Glomerular endothelial cell (primary cell): Measurements from ENCODE around the gene SPRYD7. TPM values are rescaled to one million over a fixed set of nuclear protein-coding genes. Genes with fewer than 3 reads are reported as not detected.
"Not testable (repeated sequence)": the region's sequence is repeated elsewhere in the genome, so short reads cannot be mapped to it uniquely, and the experiment has no call there.

ENCODE experiments used
- DNase-seq: peaks from one replicate; pipeline ENCODE4 v3.0.0-alpha.2; 2011; ENCODE audit warnings: low read depth, low spot score; ENCODE audit errors: extremely low read depth
- total RNA-seq: library from RNA; depleted of rRNA; stranded (reverse); fragments of >200 nt; gene quantifications from 2 replicates; pipeline ENCODE4 v1.2.3, GENCODE V29; 2015

The SPRYD7 gene, protein sequence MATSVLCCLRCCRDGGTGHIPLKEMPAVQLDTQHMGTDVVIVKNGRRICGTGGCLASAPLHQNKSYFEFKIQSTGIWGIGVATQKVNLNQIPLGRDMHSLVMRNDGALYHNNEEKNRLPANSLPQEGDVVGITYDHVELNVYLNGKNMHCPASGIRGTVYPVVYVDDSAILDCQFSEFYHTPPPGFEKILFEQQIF
- 6.1 and 7.7 TPM in 2 replicates for total RNA-seq

DNA sequence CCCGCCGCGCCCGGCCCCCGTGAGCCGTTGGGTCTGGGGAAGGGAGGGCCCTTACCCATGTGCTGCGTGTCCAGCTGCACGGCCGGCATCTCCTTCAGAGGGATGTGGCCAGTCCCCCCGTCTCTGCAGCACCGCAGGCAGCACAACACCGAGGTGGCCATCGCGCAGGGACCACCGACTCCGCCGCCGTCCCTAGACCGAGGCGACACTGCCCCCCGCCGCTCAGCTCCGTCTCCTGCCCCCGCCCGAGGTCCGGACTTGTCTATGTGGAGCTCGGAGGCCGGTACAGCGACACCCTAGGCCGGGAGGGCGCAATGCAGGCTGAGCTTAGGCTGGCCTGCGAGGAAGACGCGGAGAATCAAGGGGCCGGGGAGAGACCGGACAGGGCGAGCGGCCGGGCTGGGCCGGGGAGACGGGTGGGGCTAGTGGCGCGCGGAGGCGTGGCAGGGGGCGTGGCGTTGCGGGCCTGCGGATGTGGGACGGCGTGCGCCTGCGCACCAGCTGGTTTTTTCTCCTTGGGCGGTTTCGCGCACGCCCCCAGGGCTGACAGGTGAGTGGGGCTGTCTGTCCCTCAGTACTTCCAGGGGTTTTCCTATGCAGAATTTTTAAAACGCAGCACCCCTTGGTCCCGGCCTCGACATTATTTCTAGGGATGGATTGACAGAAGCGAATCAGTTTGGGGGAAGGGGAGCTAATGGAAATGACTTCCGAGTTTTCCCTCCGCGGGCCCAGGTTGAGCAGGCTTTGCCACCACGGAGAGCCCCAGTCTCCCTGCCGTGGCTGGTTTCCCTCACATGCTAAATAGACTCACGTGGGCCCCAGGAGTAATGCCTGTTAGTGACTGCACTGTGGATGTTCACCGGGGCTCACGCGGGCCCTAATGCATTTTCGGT lies at the start of gene SPRYD7:
Gene SPRYD7, minus strand, starts transcription at position 266 of the 893 bp plus-strand sequence. Its CDS starts 105 bp downstream, at position 161.
- DNase-seq = peak; percentile 70

DNA sequence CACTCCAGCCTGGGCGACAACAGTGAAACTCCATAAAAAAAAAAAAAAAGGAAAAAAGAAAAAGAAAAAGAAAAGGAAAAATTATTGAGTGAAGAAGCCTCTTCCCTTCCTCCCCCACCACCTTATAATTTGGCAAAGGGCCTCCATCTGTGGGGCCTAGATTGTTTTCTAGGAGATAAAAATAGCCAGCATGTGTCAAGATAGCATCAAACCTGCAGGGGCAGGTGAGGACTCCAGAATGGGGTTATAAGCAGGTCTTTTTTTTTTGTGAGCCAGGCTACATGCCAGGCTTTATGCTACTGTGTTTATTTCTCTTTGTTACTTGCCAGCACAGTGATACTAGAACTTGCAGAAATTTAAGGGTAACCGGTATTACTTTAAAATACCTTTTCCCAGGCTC lies 49.0 kb upstream of the SPRYD7 start:
- no peak for DNase-seq

DNA sequence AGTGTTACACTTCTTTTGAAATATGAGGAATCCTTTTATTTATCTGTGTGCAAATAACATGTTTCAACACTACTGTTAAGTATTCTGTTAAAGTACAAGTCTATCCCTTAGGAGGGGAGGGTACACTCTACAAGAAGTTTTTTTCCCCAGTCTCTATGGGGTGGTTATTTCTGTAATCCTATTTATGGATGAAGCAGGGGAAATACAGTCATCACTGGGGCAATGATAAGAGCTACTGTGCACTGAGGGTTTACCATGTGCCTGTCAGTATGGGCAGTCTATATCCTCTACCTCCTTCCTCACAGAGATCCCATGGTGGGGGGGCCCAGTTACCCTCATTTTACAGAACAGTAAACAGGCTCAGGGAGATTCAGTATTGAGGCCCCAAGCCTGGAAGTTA lies 44.1 kb upstream of the SPRYD7 start:
- no peak for DNase-seq

DNA sequence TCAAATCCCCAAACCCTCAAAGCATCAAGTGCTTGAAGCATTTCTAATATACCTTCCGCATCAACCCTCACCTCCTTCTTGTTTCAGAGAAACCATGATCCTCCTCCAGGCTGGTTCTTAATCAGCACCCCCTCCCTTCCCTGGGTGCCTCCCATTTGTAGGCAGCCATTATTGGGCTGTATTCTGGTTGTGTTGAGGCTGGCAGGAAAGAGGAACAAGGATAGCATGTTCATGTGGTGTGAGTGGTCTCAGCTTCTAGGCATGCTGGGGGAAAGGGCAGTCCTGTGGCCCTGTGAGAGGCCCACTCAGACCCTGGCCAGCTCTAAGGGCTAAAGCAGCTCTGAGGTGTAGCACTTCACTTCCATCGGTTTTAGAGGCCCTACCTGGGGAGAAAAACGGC lies 41.9 kb upstream of the SPRYD7 start:
- DNase-seq = no peak

DNA sequence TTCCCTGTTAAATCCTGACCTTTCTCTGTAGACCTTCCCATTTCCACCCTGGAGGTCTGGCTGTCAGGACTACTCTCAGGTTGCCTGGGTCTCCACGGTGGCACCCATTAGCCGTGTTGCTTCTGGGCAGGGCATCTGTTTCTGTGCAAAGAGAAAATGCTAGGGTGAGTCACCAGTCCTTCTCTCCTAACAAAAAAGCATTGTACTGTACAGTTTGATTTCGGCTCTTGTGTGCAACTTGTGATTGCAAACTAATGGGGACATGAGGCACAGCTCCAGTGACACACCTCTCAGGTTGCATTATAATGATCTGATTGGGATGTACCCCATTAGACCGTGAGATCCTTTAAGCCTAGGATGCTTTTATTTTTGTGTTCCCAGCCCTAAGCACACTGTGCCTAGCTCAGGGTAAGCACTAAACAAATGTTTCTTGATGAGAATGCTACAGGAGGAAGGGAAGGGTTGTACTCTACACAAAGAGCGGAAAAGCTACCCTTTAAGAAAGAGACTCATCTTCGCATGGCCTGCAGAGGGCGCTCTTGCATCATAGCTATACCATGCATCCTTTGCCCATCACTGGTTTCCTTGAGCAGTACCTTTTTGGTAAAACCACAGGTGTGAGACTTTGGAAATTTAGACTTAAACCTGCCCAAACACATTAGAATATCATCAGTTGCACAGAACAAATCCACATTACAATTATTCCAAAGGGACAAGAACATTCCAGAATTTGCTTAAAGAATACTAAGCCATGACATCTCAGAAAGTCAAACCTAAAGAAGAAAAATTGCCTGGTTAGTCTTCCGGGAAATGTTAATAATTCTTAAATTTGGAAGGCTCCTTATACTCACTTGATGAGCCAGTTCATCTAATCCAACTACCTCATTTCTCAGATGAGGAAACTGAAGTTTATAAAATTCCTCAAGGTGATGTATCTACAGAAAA lies 40.4 kb upstream of the SPRYD7 start:
- DNase-seq = peak; percentile 63

DNA sequence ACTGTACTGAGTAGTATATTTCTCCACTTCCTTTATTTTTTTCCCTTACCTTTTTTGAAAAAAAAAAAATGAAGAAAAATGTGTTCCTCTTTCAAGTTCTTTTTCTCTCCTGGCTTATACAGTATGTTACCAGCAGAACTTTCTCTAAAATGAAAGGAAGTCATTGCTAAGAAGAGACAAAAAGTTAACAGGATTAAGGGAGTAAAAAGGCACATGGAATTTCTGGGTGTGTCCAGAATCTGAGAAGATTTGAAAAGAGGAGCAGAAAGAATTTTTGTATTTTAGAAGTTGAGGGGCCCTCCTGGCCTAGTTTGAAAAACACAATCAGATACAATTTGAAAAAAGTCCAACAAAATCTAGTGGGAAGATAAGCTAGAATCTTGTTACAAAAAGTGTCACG lies 39.7 kb upstream of the SPRYD7 start:
- no peak for DNase-seq

DNA sequence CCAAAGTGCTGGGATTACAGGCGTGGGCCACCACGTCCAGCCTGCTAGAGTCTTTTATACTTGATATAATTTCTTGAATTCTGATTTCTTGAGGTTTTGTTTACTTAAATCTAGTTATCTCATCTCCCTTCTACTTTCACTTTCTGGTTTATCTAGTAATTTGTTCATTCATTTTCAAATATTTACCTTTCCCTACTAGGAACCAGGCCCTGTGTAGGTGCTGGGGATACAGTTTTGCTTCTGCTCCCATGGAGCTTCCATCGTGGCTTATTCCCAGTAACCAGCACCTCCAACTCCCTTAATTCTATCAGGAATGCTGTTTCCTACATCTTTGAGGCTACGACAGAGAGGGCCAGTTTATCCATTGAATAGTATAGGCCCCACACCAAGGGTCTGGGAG lies 36.6 kb upstream of the SPRYD7 start:
- no peak for DNase-seq

DNA sequence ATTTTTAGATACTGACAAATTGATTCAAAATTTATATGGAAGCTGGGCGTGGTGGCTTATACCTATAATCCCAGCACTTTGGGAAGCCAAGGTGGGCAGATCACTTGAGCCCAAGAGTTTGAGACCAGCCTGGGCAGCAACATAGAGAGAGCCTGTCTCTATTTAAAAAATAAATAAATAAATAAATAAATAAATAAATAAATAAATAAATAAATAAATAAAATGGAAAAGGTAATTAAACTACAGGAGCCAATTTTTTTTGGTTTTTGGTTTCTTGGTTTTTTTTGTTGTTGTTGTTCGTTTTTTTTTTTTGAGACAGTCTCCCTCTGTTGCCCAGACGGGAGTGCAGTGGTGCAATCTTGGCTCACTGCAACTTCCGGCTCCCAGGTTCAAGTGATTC lies 31.3 kb upstream of the SPRYD7 start:
- no peak for DNase-seq

DNA sequence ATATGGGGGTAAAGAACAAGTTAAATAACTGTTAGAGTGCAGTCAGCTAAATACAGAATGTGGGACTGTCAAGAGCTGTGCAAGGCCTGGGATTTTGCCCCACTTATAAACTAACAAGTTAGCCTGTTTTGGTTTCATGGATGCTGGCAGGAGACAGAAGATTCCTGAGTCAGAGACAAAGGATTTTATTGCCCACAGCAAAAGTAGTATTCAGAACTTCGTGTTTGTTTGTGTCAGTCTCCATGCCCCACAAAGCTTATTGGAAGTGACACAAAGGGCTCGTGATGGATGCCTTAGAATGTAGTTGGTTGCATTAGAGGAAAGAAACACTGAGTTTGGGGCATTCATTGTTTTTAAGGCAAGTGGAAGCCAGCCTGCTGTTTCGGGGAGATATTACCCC lies 22.2 kb upstream of the SPRYD7 start:
- no peak for DNase-seq

DNA sequence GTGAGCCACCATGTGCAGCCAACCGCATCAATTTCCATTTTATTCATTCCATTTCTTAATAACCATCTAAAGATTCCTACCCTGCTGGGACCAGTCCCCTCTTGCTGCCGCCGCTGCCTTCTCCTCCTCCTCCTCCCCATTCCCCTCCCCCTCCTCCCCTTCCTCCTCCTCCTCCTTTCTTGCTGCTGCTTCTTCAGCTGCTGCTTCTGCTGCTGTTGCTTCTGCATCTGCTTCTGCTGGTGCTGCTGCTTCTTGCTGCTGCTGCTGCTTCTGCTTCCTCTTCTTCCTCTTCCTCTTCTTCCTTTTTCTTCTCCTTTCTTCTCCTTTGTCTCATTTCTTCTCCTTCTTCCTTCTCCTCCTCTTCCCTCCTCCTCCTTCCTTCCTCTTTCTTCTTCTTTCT lies 20.0 kb upstream of the SPRYD7 start:
- no peak for DNase-seq

DNA sequence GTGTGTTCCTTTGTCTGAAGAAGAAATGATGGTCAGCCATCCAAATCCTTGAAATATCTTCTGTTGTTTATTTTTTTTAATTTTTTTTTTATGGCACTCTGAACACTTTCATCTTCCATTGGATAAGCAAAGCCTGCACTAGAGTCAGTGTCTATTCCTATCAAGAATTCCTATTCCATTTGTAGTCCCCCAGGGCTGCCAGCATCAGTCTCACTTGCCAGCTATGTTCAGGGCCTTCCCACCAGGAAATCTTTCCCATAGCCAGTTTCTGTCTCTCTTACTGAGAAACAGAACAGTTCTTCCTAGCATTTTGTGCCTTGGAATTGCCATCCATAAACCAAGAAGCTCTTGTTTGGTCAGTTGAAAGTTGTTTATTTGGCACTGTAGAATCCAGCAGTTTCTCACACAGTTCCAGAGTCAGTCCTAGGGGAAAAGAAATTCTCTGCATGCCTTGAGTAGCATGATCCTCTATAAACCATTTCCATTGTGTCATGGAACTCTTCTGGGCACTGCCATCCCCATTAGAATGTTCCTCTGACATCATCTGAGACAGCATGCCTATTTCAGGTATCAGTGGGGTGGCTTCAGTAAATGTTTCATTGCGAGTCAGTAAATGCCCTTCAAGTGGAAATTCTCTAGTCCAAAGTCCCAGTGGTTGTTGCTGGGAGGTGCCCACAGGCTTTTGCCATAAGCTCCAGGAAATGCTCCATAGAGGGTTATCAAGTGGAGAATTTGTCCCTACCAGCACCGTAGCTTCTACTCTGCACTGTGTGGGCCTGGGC lies 18.7 kb upstream of the SPRYD7 start:
- DNase-seq = no peak

DNA sequence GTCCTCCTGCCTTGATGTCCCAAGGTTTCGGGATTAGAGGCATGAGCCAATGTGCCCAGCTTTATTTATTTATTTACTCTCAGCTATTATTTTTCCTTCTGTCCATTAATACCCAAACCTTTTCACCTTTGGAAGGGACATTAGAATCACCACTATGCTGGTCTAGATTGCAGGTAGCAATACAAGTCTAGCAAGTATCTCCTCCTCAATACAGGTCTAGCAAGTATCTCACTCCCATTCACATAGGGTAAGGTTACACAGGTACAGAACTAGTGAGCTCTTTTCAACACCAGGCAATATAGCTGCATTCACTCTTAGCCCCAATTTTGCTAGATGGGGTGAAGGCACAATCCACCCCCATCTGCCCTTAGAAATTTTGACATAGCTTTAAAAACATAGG lies 17.4 kb upstream of the SPRYD7 start:
- no peak for DNase-seq

DNA sequence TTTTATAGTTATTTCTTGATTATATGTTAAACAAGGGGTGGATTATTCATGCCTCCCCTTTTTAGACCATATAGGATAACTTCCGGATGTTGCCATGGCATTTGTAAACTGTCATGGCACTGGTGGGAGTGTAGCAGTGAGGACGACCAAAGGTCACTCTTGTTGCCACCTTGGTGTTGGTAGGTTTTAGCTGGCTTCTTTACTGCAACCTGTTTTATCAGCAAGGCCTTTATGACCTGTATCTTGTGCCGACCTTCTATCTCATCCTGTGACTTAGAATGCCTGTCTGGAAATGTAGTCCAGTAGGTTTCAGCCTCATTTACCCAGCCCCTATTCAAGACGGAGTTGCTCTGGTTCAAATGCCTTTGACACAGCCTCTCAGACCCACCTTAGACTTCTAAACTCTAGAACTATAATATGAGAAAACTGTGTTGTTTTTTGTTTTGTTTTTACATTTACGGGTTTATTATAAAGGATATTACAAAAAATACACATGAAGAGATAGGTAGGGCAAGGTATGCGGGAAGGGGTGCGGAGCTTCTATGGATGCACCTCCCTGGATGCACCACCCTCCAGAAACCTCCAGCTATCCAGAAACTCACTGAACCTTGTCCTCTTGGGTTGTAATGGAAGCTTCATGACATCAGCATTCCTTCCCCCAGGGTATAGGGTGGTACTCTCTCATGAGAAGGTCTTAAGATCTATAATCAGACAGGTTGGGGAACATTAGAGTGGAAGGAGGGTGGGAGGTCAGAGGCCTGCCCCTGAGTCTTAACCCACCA lies 15.8 kb upstream of the SPRYD7 start:
- DNase-seq = no peak

DNA sequence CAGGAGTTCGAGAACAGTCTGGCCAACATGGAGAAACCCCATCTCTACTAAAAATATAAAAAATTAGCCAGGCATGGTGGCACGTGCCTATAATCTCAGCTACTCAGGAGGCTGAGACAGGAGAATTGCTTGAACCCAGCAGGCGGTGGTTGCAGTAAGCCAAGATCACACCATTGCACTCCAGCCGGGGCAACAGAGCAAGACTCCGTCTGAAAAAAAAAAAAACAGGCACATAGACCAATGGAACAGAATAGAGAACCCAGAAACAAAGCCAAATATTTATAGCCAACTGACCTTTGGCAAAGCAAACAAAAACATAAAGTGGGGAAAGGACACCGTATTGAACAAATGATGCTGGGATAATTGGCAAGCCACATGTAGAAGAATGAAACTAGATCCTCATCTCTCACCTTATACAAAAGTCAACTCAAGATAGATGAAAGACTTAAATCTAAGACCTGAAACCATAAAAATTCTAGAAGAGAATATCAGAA lies 12.7 kb upstream of the SPRYD7 start:
- DNase-seq = not testable (repeated sequence)

DNA sequence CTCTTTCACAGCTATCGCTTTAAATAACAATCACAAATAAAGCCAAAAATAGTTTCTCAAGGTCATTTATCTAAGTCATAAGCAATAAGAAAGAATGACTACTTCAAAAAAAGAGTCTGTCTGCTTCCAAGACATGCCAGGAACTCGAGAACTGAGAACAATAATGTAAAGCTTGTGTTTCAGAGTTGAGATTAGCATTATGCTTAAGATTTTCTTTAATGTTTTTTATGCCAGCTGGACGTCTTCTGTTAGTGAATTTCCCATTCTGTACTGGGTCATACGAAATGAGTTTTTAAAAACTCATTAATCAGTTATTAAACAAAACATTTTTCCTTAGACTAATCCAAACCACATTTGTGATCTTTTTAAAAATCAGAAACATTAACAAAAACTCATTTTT lies 3.2 kb upstream of the SPRYD7 start:
- no peak for DNase-seq

DNA sequence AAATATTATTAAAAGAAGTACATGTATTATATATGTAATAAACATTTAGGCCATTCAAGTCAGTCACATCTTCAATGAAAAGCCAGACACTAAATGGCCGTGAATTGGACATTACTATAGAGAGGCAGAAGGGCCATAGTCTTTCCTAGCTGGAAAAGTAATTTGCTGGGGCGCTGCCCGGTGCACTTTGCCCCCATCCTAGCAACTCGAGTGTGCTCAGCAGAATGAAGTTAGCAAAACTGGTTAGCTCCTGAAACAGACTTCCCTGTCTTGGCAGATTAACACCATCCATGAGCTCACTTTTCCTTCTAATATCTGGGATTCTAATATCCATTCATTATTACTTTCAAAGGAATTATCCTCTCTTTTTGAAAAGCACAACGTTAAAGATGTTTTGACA lies 2.8 kb upstream of the SPRYD7 start:
- DNase-seq = no peak

DNA sequence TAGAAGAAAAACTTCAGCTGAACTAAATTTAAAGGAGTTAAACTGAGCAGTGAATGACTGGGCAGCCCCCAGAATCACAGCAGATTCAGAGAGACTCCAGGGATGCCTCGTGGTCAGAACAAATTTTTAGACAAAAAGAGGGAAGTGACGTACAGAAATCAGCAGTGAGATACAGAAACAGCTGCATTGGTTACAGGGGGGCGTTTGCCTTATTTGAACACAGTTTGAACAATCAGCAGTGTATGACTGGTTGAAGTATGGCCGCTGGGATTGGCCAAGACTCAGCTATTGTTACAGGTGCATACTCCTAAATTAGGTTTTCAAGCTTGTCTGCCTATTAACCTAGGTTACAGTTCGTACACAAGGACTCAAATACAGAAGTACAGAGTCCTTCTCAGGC lies 2.2 kb upstream of the SPRYD7 start:
- no peak for DNase-seq

DNA sequence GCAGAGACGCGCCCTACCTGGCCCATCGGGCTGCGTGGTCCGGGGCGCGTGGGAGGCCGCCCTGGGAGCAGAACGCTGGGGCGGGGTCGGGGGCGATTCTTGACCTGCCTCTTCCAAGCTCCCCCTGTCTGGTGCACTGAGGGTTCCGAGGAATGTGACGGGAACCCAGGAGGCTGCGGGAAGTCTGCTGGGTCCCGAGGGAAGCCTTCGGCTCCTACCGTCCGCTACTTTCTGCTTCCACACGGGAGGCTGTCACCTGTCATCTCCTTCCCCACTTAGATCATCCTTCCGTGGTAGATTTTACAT lies 781 bp upstream of the SPRYD7 start:
- no peak for DNase-seq

DNA sequence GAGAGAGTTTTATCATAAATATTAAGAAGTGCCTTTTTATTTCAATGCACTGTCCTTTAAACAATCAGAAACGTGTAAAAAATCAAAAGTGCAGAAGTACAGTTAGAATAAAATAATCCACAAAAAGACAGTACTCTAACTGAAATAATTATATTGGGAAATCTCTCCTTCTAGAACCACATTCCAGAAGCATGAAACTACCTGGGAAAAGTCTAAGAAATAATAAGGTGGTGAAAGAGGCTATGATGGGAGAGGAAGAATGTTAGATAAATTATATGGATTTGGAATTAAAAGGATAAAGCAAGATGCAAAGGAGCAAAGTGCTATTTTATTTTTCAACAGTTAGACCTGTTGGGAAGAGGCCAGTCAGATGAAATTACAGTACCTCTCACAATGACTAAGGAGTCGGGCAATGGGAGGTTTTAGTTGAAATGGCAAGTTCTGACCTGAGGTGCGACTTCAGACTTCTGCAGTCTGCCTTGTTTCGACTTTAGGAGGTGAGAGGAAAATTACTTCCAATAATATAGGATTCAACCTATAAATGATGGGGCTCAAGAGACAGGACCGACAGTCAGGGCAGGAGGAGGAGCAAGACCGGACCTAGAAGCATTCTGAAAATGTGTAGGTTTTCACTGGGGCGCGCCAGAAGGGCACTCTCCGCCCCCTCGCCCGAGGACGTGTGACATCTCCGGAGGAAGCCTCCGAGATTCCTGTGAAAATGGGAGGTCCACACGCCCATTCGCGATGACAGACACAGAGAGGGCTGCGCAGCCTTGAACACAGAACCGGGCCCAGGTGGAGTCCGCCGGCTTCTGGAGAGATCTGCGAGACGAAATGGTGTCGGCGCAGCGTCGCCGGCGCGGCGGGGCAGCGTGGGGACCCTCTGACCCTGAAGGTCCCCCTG lies 717 bp downstream of the SPRYD7 start:
- DNase-seq = no peak
